GM12872 (cell line): ENCODE data around the gene PNMA8A.

Experiments used
- TF ChIP-seq, protein P1 (sequence below): IDR thresholded peaks from 3 replicates; pipeline ENCODE4 v1.5.1; 2011; ENCODE audit warnings: low read depth, mild to moderate bottlenecking, low read length, moderate library complexity; ENCODE audit not compliant: insufficient read depth

PNMA8A gene

DNA sequence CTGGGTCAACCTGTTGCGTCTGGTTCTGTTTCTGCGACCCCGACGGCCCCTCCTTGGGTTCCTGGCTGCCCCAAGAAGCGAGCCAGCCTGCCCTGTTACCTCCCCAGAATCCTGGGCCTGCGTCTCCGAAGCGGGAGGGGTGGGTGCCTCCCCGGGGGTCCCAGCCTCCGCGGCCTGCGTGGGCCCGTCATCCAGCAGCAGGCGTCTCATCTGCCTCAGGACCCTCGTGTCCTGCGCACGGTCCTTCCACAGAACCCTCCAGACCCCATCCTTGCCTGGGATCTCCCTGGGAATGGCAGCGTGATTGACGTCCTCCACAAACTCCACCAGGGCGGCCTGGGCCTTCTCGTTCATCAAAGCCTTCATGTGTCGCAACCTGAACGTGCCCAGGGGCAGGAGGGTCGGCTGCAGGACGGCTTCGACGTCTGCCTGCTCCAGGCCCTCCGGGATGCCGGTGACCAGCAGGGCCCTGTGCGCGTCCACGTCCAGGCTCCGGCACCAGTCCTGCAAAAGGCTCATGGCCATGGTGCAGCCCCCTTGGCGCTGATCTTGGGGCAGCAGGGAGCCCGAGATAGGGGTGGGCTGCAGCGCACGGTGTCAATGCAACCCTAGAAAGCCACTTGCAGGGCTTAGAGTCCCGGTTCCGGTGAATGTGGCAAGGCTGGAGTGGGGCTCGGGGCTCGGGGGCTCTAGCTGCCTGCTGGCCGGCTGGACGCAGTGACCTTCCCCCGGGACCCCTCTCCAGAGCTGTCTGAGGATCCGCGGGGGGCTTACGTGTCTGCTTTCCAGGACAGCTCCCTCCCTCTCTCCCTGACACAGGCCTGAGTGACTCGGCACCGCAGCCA, 23.8 kb upstream of the PNMA8A start:
- TF ChIP-seq, protein P1, sequence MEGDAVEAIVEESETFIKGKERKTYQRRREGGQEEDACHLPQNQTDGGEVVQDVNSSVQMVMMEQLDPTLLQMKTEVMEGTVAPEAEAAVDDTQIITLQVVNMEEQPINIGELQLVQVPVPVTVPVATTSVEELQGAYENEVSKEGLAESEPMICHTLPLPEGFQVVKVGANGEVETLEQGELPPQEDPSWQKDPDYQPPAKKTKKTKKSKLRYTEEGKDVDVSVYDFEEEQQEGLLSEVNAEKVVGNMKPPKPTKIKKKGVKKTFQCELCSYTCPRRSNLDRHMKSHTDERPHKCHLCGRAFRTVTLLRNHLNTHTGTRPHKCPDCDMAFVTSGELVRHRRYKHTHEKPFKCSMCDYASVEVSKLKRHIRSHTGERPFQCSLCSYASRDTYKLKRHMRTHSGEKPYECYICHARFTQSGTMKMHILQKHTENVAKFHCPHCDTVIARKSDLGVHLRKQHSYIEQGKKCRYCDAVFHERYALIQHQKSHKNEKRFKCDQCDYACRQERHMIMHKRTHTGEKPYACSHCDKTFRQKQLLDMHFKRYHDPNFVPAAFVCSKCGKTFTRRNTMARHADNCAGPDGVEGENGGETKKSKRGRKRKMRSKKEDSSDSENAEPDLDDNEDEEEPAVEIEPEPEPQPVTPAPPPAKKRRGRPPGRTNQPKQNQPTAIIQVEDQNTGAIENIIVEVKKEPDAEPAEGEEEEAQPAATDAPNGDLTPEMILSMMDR: no peak

- TF ChIP-seq, protein P1: no peak
These were observed 23.0 kb upstream of the PNMA8A start for GRCh38 chr19:46494146-46494940.

DNA sequence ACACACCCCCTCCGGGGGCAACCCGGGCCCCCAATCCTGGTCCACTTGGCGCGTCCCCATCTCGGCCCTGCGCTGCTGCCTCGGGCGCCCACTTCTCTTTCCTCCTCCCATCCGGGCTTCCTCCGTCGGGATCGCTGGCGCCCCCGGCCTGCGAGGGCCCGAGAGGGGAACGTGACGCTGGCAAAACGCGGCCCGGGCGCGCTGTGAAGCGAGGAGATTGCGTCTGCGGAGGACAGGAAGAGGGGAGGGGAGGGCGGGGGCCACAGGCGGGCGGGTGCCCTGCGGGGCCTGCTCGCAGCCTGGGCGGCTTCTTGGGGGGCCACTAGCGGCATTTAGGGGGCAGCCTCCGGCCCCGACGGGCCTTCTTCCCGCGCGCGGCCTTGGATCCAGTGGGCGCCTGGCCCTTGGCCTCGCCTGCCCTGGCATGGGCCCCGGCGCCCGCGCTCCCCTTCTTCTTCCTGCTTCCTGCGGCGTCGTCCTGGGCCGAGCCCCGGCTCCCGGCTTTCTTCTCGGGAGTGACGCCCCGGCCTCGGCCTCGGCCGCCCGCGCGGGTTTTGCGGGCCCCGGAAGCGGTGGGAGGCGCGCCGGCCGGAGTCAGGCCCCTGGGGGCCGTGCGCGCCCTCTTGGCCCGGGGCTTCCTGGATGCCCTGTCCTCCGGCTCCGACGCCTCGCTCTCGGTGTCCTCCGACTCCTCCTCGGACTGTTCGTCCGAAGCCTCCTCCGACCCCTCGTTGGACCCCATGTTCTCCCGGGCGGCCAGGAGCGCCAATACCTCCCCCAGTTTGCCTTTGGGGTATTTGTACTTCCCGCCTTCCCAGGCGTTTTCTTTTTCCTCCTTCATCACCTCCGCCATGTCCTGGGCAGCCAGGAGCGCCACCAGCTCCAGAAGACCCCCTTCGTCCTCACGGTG, 22.1 kb upstream of the PNMA8A start:
- TF ChIP-seq, protein P1: no peak

DNA sequence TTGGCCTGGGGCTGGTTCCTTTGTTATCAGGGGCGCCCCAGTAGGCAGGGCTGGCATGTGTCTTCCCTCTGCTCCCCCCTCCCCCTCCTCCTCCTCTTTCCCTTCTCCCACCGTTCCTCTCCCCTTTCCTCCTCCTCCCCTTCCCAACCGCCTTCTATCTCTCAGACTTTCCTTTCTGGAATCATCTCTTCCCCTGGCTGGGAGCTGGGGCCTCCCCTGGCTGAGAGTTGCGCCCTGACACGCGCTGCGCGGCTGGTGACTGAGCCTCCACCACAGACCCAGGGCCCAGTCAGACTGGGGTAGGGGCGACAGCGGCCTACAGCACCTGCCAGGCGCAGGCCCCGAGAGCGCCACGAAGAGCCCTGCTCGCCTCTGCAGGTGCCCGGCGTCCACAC, 21.5 kb upstream of the PNMA8A start:
- TF ChIP-seq, protein P1: no peak

GRCh38 chr19:46491975-46492682, 20.8 kb upstream of the PNMA8A start:
- TF ChIP-seq, protein P1: no peak

- TF ChIP-seq, protein P1: no peak
These were observed 19.4 kb upstream of the PNMA8A start for GRCh38 chr19:46490774-46491173.
